ENCODE data around the gene VPS26C. TPM values are rescaled to one million over a fixed set of nuclear protein-coding genes. Genes with fewer than 3 reads are reported as not detected.

Gene VPS26C
- total RNA-seq, 1 experiment from 2014 or later, result 42.1 TPM

- no peaks in the 10 kb centered on the region for H3K9me2 ChIP-seq (ENCODE audit: insufficient read depth)
- no peaks in the 10 kb centered on the region for H4K20me1 ChIP-seq (ENCODE audit: insufficient read depth)
- no peak for TF ChIP-seq POLR2A (IDR thresholded peaks at IDR 0.05; ENCODE audit: borderline replicate concordance, extremely low read depth, insufficient read depth, insufficient read length)
- RAD21 ChIA-PET (ENCODE audit: low non-redundant PET in 1 of 2, low total read pairs in 2 of 2, uncharacterized antibody in 2 of 2, unreplicated experiment in 2 of 2), result no interaction called here
- no peak overlapping the region for H3K27ac ChIP-seq (ENCODE audit: low read depth, low read length)
- intact Hi-C loops (cut with micrococcal nuclease), result no loop called here
- CTCF ChIA-PET, result no interaction called here
- H3K4me1 ChIP-seq (ENCODE audit: control insufficient read depth in 1 of 2, insufficient read depth in 2 of 2, low read length in 2 of 2), result no peaks in the 10 kb centered on the region
- no peak for ATAC-seq
- no peak overlapping the region for H3K9ac ChIP-seq (ENCODE audit: low read length)
- no TSS peak for BruUV-seq (replicated peaks)
- no peaks in the 10 kb centered on the region for H3K9me3 ChIP-seq (ENCODE audit: control insufficient read depth in 1 of 2, insufficient read depth in 1 of 2, low read depth in 1 of 2, low read length in 2 of 2)
- no peak overlapping the region for H3K4me2 ChIP-seq (ENCODE audit: low read length)
- no peak overlapping the region for H3K4me3 ChIP-seq (replicated peaks in 1 of 2; ENCODE audit: low read depth in 1 of 2, low read length in 2 of 2)
- H3K27me3 ChIP-seq (ENCODE audit: insufficient read depth, low read length), result no peaks in the 10 kb centered on the region
- POLR2A ChIA-PET, result no interaction called here
- no peak overlapping the region for H2AFZ ChIP-seq (ENCODE audit: low read depth, low read length, poor library complexity, severe bottlenecking)
- no peak for DNase-seq (ENCODE audit: low read depth, low spot score)
- H3K79me2 ChIP-seq (ENCODE audit: insufficient read depth, low read length), result no peaks in the 10 kb centered on the region
- H3K36me3 ChIP-seq (ENCODE audit: control insufficient read depth in 1 of 2, insufficient read depth in 2 of 2, low read length in 2 of 2), result no peaks in the 10 kb centered on the region
Measured at GRCh38 chr21:37297364-37297763, 30.2 kb upstream of the VPS26C start.

GRCh38 chr21:37294679-37295078, 27.5 kb upstream of the VPS26C start:
- ChIA-PET CTCF (no interaction called here), POLR2A (interaction anchor here (0.5 kb wide), 1 partner anchor 27 kb away, joined by 3 read pairs; the partner anchor contains the start of gene VPS26C), RAD21 (ENCODE audit: low non-redundant PET in 1 of 2, low total read pairs in 2 of 2, uncharacterized antibody in 2 of 2, unreplicated experiment in 2 of 2) (no interaction called here)
- Histone ChIP-seq H3K79me2 (ENCODE audit: insufficient read depth, low read length) (no peaks in the 10 kb centered on the region), H3K9me3 (ENCODE audit: control insufficient read depth in 1 of 2, insufficient read depth in 1 of 2, low read depth in 1 of 2, low read length in 2 of 2) (no peaks in the 10 kb centered on the region), H3K27ac (ENCODE audit: low read depth, low read length) (no peak overlapping the region), H3K9me2 (ENCODE audit: insufficient read depth) (no peaks in the 10 kb centered on the region), H4K20me1 (ENCODE audit: insufficient read depth) (no peaks in the 10 kb centered on the region), H3K4me3 (replicated peaks in 1 of 2; ENCODE audit: low read depth in 1 of 2, low read length in 2 of 2) (no peak overlapping the region), H3K9ac (ENCODE audit: low read length) (no peak overlapping the region), H3K4me1 (ENCODE audit: control insufficient read depth in 1 of 2, insufficient read depth in 2 of 2, low read length in 2 of 2) (no peaks in the 10 kb centered on the region), H3K4me2 (ENCODE audit: low read length) (no peak overlapping the region), H3K27me3 (ENCODE audit: insufficient read depth, low read length) (no peaks in the 10 kb centered on the region), H2AFZ (ENCODE audit: low read depth, low read length, poor library complexity, severe bottlenecking) (no peak overlapping the region), H3K36me3 (ENCODE audit: control insufficient read depth in 1 of 2, insufficient read depth in 2 of 2, low read length in 2 of 2) (no peaks in the 10 kb centered on the region)
- no peak for ATAC-seq
- intact Hi-C loops (cut with micrococcal nuclease), result no loop called here
- TF ChIP-seq ZFX (IDR thresholded peaks at IDR 0.05), result no peak
- no peak for TF ChIP-seq MAX (IDR thresholded peaks at IDR 0.05)
- TF ChIP-seq EZH2phosphoT487 (IDR thresholded peaks at IDR 0.05; ENCODE audit: borderline replicate concordance), result no peak
- TF ChIP-seq ZNF274 (IDR thresholded peaks at IDR 0.05; ENCODE audit: low read depth, low read length), result no peak
- no peak for TF ChIP-seq SRF (IDR thresholded peaks at IDR 0.05; ENCODE audit: low read depth)
- TF ChIP-seq POLR2AphosphoS5 (IDR thresholded peaks at IDR 0.05; ENCODE audit: low read depth, low read length), result no peak
- TF ChIP-seq ELF1 (IDR thresholded peaks at IDR 0.05; ENCODE audit: borderline replicate concordance, low read depth), result no peak
- no peak for TF ChIP-seq RAD21 (IDR thresholded peaks at IDR 0.05; ENCODE audit: low read depth)
- TF ChIP-seq FOSL1 (IDR thresholded peaks at IDR 0.05; ENCODE audit: low read depth), result no peak
- TF ChIP-seq EGR1 (IDR thresholded peaks at IDR 0.05; ENCODE audit: low read depth), result no peak
- no peak for TF ChIP-seq CTCF (IDR thresholded peaks at IDR 0.05 in 2 of 3, conservative IDR thresholded peaks at IDR 0.05 in 1 of 3; ENCODE audit: borderline replicate concordance in 1 of 3, insufficient read depth in 1 of 3, low read depth in 2 of 3, low read length in 2 of 3)
- TF ChIP-seq POLR2A (IDR thresholded peaks at IDR 0.05; ENCODE audit: borderline replicate concordance, extremely low read depth, insufficient read depth, insufficient read length), result no peak
- TF ChIP-seq YY1 (IDR thresholded peaks at IDR 0.05; ENCODE audit: extremely low read depth, insufficient replicate concordance, low read depth, low read length), result no peak
- DNase-seq (ENCODE audit: low read depth, low spot score), result no peak
- BruUV-seq (replicated peaks), result no TSS peak
